A549 (cell line): ENCODE results near the gene HOGA1.

ENCODE experiments used
- CEBPB ChIP-seq, 2 experiments: fragments of >200 bp in 1 of 2; sonication (Bioruptor Twin) in 1 of 2; formaldehyde crosslinking in 1 of 2; IDR thresholded peaks; 2 replicates each; pipeline ENCODE4 v1.6.1; 2012 to 2016
- CHD2 ChIP-seq: fragments of 150-350 bp; IDR thresholded peaks from 2 replicates; pipeline ENCODE4 v1.6.1; 2014; ENCODE audit warnings: low read length; ENCODE audit not compliant: partially characterized antibody
- JUN ChIP-seq, 2 experiments: fragments of >200 bp; sonication (Bioruptor Twin); formaldehyde crosslinking; IDR thresholded peaks; 2 replicates in 1 of 2; 3 replicates in 1 of 2; pipeline ENCODE4 v1.6.1; 2016 to 2017
- NFE2L2 ChIP-seq: fragments of 150-350 bp; conservative IDR thresholded peaks from 2 replicates; pipeline ENCODE4 v1.6.1; 2014; ENCODE audit warnings: low read length
- NR3C1 ChIP-seq: fragments of >200 bp; sonication (Bioruptor Twin); formaldehyde crosslinking; IDR thresholded peaks from 3 replicates; pipeline ENCODE4 v1.6.1; 2017
- POLR2A ChIP-seq: IDR thresholded peaks from 2 replicates; pipeline ENCODE4 v1.6.1; 2012; ENCODE audit warnings: mild to moderate bottlenecking, low read length
- RAD21 ChIP-seq, 2 experiments: fragments of >200 bp in 1 of 2; sonication (Bioruptor Twin) in 1 of 2; formaldehyde crosslinking in 1 of 2; IDR thresholded peaks in 1 of 2; conservative IDR thresholded peaks in 1 of 2; 2 replicates in 1 of 2; 3 replicates in 1 of 2; pipeline ENCODE4 v1.6.1; 2012 to 2018; ENCODE audit warnings: inconsistent platforms in 1 of 2
- RCOR1 ChIP-seq: fragments of 150-350 bp; IDR thresholded peaks from 2 replicates; pipeline ENCODE4 v1.6.1; 2014; ENCODE audit warnings: antibody characterized with exemption, low read length, low read depth
- TF ChIP-seq, protein P1 (sequence below): fragments of >200 bp; sonication (Bioruptor Twin); formaldehyde crosslinking; IDR thresholded peaks from 3 replicates; pipeline ENCODE4 v1.5.1; 2016
- TF ChIP-seq, protein P2 (sequence below): fragments of 200-600 bp; sonication (generic); IDR thresholded peaks from 2 replicates; pipeline ENCODE4 v1.6.1; 2016; ENCODE audit warnings: antibody characterized with exemption, mild to moderate bottlenecking, moderate library complexity
- TF ChIP-seq, protein P3 (sequence below): IDR thresholded peaks from 2 replicates; pipeline ENCODE4 v1.6.1; 2012; ENCODE audit warnings: low read depth, borderline replicate concordance

DNA sequence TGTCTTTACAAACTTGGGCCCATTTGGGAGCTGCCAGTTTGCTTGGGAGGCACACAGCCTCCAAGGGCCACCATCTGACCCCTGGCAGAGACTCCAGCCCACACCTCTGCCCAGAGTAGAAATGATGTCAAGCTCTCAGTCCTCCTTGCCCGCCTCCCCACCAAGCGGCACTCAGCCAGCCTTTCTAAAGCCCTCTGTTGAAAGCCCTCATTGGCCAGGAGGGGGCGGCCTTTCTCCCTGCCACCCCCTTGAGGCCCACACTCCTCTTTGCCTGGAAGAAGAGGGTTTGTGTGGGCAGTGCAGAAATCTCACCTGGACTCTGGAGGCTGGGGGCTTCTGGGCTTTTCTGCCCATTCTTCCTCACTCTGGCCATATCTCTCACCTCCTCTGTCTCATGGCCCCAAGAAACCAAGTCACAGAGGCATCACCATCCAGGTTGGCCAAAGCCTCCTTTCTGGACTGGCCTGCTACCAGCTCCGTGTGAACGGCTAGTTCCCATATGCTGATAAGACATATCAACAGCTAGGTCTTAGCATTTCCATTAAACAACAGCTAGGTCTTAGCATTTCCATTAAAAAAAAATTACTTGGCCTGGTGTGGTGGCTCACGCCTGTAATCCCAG lies 49.3 kb upstream of the HOGA1 start:
- TF ChIP-seq NFE2L2: no peak
- TF ChIP-seq NR3C1: no peak
- TF ChIP-seq POLR2A: no peak
- TF ChIP-seq CEBPB (IDR thresholded peaks at IDR 0.05): no peak
- no peak for TF ChIP-seq CHD2
- TF ChIP-seq, protein P1, sequence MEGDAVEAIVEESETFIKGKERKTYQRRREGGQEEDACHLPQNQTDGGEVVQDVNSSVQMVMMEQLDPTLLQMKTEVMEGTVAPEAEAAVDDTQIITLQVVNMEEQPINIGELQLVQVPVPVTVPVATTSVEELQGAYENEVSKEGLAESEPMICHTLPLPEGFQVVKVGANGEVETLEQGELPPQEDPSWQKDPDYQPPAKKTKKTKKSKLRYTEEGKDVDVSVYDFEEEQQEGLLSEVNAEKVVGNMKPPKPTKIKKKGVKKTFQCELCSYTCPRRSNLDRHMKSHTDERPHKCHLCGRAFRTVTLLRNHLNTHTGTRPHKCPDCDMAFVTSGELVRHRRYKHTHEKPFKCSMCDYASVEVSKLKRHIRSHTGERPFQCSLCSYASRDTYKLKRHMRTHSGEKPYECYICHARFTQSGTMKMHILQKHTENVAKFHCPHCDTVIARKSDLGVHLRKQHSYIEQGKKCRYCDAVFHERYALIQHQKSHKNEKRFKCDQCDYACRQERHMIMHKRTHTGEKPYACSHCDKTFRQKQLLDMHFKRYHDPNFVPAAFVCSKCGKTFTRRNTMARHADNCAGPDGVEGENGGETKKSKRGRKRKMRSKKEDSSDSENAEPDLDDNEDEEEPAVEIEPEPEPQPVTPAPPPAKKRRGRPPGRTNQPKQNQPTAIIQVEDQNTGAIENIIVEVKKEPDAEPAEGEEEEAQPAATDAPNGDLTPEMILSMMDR: peak; percentile 59
- TF ChIP-seq, protein P2, sequence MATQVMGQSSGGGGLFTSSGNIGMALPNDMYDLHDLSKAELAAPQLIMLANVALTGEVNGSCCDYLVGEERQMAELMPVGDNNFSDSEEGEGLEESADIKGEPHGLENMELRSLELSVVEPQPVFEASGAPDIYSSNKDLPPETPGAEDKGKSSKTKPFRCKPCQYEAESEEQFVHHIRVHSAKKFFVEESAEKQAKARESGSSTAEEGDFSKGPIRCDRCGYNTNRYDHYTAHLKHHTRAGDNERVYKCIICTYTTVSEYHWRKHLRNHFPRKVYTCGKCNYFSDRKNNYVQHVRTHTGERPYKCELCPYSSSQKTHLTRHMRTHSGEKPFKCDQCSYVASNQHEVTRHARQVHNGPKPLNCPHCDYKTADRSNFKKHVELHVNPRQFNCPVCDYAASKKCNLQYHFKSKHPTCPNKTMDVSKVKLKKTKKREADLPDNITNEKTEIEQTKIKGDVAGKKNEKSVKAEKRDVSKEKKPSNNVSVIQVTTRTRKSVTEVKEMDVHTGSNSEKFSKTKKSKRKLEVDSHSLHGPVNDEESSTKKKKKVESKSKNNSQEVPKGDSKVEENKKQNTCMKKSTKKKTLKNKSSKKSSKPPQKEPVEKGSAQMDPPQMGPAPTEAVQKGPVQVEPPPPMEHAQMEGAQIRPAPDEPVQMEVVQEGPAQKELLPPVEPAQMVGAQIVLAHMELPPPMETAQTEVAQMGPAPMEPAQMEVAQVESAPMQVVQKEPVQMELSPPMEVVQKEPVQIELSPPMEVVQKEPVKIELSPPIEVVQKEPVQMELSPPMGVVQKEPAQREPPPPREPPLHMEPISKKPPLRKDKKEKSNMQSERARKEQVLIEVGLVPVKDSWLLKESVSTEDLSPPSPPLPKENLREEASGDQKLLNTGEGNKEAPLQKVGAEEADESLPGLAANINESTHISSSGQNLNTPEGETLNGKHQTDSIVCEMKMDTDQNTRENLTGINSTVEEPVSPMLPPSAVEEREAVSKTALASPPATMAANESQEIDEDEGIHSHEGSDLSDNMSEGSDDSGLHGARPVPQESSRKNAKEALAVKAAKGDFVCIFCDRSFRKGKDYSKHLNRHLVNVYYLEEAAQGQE: no peak
- no peak for TF ChIP-seq RCOR1
- TF ChIP-seq JUN (IDR thresholded peaks at IDR 0.05): no peak
- peak; percentile 52 to 74 for TF ChIP-seq RAD21 (conservative IDR thresholded peaks at IDR 0.05 in 1 of 2, IDR thresholded peaks at IDR 0.05 in 1 of 2)
- TF ChIP-seq, protein P3, sequence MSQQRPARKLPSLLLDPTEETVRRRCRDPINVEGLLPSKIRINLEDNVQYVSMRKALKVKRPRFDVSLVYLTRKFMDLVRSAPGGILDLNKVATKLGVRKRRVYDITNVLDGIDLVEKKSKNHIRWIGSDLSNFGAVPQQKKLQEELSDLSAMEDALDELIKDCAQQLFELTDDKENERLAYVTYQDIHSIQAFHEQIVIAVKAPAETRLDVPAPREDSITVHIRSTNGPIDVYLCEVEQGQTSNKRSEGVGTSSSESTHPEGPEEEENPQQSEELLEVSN: no peak
